Melanocyte of skin (primary cell): ENCODE data around the gene PNPLA7. TPM values are rescaled to one million over a fixed set of nuclear protein-coding genes. Genes with fewer than 3 reads are reported as not detected.

Experiments used
- total RNA-seq, 2 donors: library from RNA; depleted of rRNA; stranded (reverse); fragments of >200 nt; gene quantifications; 2 replicates each; pipeline ENCODE4 v1.2.3, GENCODE V29; 2012

The PNPLA7 gene
- total RNA-seq = 1 to 10 TPM in 1 of 2 donors, under 1 TPM in 1; 0.69 to 1.3 TPM

GRCh38 chr9:137550231-137550621, at the start of gene PNPLA7:
PNPLA7 (minus strand) TSS chr9:137550402; CDS start chr9:137550197, 205 bp downstream.

DNA sequence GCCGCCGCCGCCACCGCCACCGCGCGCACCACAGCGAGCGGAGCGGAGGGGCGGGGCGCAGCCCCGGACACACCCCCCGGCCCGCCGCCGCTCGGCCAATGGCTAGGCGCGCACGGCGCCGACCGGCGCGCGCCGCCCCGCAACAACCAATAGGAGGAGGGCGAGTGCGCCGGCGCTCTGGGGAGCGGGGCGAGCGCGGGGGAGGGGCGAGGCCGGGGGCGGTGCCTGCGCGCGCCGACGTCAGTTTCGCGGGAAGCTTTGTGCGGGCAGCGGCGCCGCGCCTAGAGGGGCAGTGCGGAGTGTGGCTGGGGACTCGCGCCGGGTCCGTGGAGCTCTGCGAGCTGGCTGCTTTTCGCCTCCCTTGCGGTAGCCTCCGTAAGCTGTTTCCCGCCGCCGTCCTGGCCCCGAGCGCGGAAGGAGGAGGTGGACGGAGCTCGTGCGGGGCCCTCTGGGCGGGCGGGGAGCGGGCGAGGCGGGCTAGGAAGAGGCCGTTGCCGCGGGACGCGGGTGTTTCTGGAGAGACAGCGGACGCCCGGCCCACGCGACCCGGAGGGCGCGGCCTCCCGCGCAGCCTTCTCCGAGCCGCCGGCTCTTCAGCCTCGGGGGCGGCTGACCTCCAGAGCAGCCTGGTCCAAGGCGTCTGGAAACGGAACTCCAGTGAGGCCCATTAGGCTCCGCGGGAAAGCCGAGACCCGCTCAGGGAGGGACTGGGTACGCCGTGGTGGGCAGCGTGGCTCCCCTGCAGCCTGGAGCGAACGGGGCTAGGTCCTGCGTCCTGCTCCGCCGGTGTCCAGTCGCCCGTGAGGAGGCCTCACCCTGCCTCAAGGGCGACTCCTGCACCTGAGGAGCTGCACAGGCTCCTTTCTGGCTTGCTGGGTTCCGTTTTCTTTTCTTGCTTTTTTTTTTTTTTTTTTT, 40.5 kb upstream of the PNPLA7 start, which contains the start of gene ZMYND19:
Gene ZMYND19, minus strand, starts transcription at position 44 of the 915 bp plus-strand sequence. CDS start 249 bp downstream, outside the sequence.

DNA sequence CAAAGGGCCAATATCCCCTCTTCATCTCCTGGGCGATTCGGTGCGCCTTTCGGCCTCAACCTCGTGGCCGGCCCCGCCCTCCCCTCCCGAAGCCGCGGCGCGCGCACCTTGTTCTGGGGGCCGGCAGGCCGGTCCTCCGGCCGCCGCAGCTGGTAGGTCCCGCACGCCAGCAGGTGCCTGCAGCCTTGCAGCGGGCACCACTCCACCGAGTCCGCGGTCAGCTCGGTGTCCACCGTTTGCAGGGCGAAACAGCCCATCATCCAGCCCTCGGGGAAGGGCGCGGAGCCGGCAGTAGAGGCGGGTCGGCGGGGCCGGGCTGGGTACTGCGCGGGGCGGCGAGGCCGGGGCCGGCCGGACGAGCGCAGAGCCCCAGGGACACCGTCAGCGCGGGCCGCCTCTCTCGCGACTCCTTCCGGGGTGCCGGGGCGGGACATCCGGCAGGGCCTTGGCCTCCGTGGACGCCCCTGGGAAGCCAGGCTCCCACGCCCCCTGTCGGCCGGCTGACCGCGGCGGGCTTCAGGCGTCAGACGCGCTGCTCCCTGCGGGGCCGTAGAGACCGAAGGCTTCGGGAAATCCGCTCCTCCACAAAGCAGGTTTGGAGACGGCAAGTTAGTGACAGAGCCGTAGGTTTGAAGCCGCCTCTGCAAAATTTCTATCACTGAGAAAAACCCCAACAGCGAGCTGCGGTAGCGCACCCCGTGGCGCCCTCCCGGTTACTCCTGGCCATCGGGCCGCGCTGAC, 28.5 kb upstream of the PNPLA7 start, which contains the start of gene DPH7:
Gene DPH7, minus strand, starts transcription at position 408 of the 741 bp plus-strand sequence. Its CDS starts 148 bp downstream, at position 260.

GRCh38 chr9:137551264-137552021, 1.2 kb upstream of the PNPLA7 start, which contains the start of gene MRPL41:
MRPL41 (plus strand) TSS chr9:137551879; CDS start chr9:137552082, 203 bp downstream.

DNA sequence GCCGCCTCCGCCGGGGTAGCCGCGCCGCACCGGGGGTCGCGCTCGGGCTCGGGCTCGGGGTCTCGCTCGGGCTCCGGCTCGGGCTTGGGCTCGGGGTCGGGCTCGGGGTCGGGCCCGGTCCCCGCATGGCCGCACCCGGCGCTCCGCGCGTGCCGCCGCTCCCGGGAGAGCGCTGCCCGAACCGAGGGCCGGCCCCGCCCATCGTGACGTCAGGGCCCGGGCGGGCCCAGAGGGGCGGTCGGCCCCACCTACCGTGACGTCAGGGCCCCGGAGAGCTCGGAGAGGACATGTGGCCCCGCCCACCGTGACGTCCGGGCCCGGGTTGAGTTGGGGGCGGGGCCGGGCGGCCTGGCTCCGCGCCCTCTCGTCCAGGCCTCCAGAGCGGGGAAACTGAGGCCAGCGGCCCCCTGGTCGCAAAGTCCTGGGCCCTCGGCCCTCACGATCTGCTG, 91.0 kb downstream of the PNPLA7 start, which contains the start of gene NSMF:
Gene NSMF, minus strand, starts transcription at position 183 of the 449 bp plus-strand sequence. CDS start 232 bp downstream, outside the sequence.

GRCh38 chr9:137441289-137441934, 108.8 kb downstream of the PNPLA7 start, which contains the start of gene ENTPD8:
ENTPD8 (minus strand) TSS chr9:137441357; CDS start chr9:137438285, 3,072 bp downstream.

DNA sequence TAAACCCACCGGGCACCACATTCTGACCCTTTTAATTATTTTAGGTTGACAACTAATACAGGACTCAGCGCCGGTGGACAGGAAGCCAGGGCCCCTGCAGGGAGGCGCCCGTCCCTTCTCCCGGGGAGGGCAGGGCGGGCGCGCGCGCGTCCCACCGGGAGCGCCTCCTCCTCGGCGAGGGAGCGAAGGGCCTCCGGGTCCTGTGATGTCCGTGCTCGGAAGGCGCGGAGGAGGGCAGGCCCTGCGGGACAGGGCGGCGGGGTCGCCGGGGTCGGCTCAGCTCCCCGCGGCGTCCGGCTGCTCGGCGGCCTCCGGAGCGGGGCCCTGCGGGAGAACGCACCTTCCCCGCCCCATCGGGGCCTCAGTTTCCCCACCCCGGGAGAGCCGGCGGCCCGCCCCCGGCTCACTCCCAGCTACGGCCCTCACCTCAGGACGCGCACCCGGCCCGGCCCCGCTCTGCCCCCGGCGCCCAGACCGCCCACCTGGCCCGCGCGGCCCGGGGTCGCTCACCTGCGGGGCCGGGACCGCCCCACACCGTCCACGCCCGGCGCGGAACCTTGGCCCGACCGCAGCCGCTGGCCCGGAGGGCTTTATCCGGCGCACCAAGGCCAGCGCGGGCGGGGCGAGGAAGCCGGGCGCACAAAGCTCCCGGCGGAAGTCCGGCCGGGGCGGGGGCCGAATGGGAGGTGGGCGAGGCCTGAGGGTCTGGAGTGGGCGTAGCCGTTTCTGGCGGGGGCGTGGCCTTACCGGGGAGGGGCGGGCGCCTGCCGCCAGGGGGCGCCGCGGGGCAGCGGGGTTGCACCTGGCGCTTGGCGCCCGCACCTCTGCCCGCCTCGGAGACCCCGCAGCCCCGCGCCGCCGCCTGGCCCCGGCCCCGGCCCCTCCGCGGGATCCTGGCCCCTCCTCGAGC, 127.3 kb downstream of the PNPLA7 start, which contains the start of the genes EXD3 and NOXA1:
Gene EXD3, minus strand, starts transcription at position 559 of the 910 bp plus-strand sequence. CDS start 27,805 bp downstream, outside the sequence.
Gene NOXA1, plus strand, starts transcription at position 790 of the 910 bp plus-strand sequence. CDS start 137 bp downstream, outside the sequence.

Other genes with a start within 250 kb of the PNPLA7 start
- under 1 TPM in 1 of 2 donors, not detected in 1; under 0.01 TPM for gene NRARP, start 248.1 kb downstream of the PNPLA7 start, total RNA-seq
- 1 to 10 TPM; 2.0 to 5.5 TPM for gene EXD3, start 127.2 kb downstream of the PNPLA7 start, total RNA-seq
- gene NOXA1, start 127.0 kb downstream of the PNPLA7 start, total RNA-seq = under 1 TPM; under 0.01 to 0.69 TPM
- not detected for gene ENTPD8, start 109.0 kb downstream of the PNPLA7 start, total RNA-seq
- gene NSMF, start 91.1 kb downstream of the PNPLA7 start, total RNA-seq = 10 to 100 TPM; 25.5 to 27.0 TPM
- 10 to 100 TPM; 49.6 to 79.6 TPM for gene MRPL41, start 1.5 kb upstream of the PNPLA7 start, total RNA-seq
- gene DPH7, start 28.5 kb upstream of the PNPLA7 start, total RNA-seq = 10 to 100 TPM; 15.1 to 18.6 TPM
- gene ZMYND19, start 40.1 kb upstream of the PNPLA7 start, total RNA-seq = 10 to 100 TPM; 16.2 to 29.0 TPM
- 10 to 100 TPM in 1 of 2 donors, 1 to 10 TPM in 1; 9.3 to 16.3 TPM for gene ARRDC1, start 55.3 kb upstream of the PNPLA7 start, total RNA-seq
- 10 to 100 TPM; 24.8 to 38.6 TPM for gene EHMT1, start 68.6 kb upstream of the PNPLA7 start, total RNA-seq